Measurements from ENCODE around the gene PRKCA. TPM values are rescaled to one million over a fixed set of nuclear protein-coding genes. Genes with fewer than 3 reads are reported as not detected.

Gene PRKCA
- total and polyA plus RNA-seq, 9 donors, result 9.1 to 67.6 (median 37.2) TPM

GRCh38 chr17:66670206-66670605, 367.8 kb downstream of the PRKCA start:
- TF ChIP-seq EP300 (IDR thresholded peaks at IDR 0.05) (no peak), CTCF (IDR thresholded peaks at IDR 0.05) (no peak), POLR2A (IDR thresholded peaks at IDR 0.05) (no peak)
- Histone ChIP-seq H3K36me3 (no peaks in the 10 kb centered on the region), H3K4me3 (no peak overlapping the region), H3K27me3 (no peaks in the 10 kb centered on the region), H3K4me1 (ENCODE audit: insufficient read depth) (no peaks in the 10 kb centered on the region), H3K27ac (no peak overlapping the region), H3K9me3 (no peaks in the 10 kb centered on the region)
- 91 to 93% (median 91%) methylated on average over 3 of the region's 3 CpGs for WGBS, 3 donors
- no peak for DNase-seq
- intact Hi-C loops (cut with DNase I), result loop anchor here in 1 of 4 donors (5.0 kb wide), 1 partner anchor 413 kb away; no protein-coding TSS in a partner anchor

GRCh38 chr17:66671156-66671555, 368.7 kb downstream of the PRKCA start:
- peak in 1 of 5 donors; percentile 33 for DNase-seq

GRCh38 chr17:66673668-66674276, 371.4 kb downstream of the PRKCA start:
- Histone ChIP-seq H3K4me1 (ENCODE audit: insufficient read depth) (no peaks in the 10 kb centered on the region), H3K9me3 (no peaks in the 10 kb centered on the region), H3K36me3 (no peaks in the 10 kb centered on the region), H3K27me3 (no peaks in the 10 kb centered on the region), H3K4me3 (no peak overlapping the region), H3K27ac (no peak overlapping the region)
- TF ChIP-seq CTCF (IDR thresholded peaks at IDR 0.05) (peak; percentile 45 to 79 (median 69)), EP300 (IDR thresholded peaks at IDR 0.05) (no peak)
- DNase-seq, result peak; percentile 44 to 54 (median 49)
- intact Hi-C loops (cut with DNase I), result loop anchor here in 2 of 4 donors (2.0 to 5.0 kb wide), 2 partner anchors 416 to 419 kb away; no protein-coding TSS in a partner anchor
- 12 to 17% (median 17%) methylated on average over 8 of the region's 8 CpGs for WGBS, 3 donors

More at GRCh38 chr17:66671156-66671555, 368.7 kb downstream of the PRKCA start:
- intact Hi-C loops (cut with DNase I), result loop anchor here in 2 of 4 donors (1.0 to 5.0 kb wide), 2 partner anchors 414 to 416 kb away; no protein-coding TSS in a partner anchor
- H3K27ac ChIP-seq, result no peak overlapping the region
- H3K4me1 ChIP-seq (ENCODE audit: insufficient read depth), result no peaks in the 10 kb centered on the region
- H3K27me3 ChIP-seq, result no peaks in the 10 kb centered on the region
- TF ChIP-seq POLR2A (IDR thresholded peaks at IDR 0.05) (no peak), EP300 (IDR thresholded peaks at IDR 0.05) (no peak), CTCF (IDR thresholded peaks at IDR 0.05) (no peak)
- no peak overlapping the region for H3K4me3 ChIP-seq
- no peaks in the 10 kb centered on the region for H3K36me3 ChIP-seq
- WGBS, 3 donors, result 64 to 70% (median 68%) methylated on average over 6 of the region's 6 CpGs
- no peaks in the 10 kb centered on the region for H3K9me3 ChIP-seq

GRCh38 chr17:66675273-66675990, 373.0 kb downstream of the PRKCA start:
- no peak for DNase-seq
- no peak overlapping the region for H3K27ac ChIP-seq
- TF ChIP-seq EP300 (IDR thresholded peaks at IDR 0.05) (no peak), POLR2A (IDR thresholded peaks at IDR 0.05) (no peak), CTCF (IDR thresholded peaks at IDR 0.05) (no peak)
- intact Hi-C loops (cut with DNase I), result loop anchor here in 2 of 4 donors (2.0 to 5.0 kb wide), 2 partner anchors 421 to 423 kb away; no protein-coding TSS in a partner anchor
- H3K36me3 ChIP-seq, result no peaks in the 10 kb centered on the region
- H3K4me1 ChIP-seq (ENCODE audit: insufficient read depth), result peaks cover 5% of the 10 kb centered on the region
- no peaks in the 10 kb centered on the region for H3K9me3 ChIP-seq
- 90 to 93% (median 92%) methylated on average over 16 of the region's 16 CpGs for WGBS, 3 donors
- H3K27me3 ChIP-seq, result no peaks in the 10 kb centered on the region
- H3K4me3 ChIP-seq, result no peak overlapping the region

Data from ovary (tissue), 9 donors.